Measurements from ENCODE around the gene TCF12. TPM values are rescaled to one million over a fixed set of nuclear protein-coding genes. Genes with fewer than 3 reads are reported as not detected.

Gene TCF12
- total RNA-seq, 1 donor from 2014 or later = 84.6 TPM

DNA sequence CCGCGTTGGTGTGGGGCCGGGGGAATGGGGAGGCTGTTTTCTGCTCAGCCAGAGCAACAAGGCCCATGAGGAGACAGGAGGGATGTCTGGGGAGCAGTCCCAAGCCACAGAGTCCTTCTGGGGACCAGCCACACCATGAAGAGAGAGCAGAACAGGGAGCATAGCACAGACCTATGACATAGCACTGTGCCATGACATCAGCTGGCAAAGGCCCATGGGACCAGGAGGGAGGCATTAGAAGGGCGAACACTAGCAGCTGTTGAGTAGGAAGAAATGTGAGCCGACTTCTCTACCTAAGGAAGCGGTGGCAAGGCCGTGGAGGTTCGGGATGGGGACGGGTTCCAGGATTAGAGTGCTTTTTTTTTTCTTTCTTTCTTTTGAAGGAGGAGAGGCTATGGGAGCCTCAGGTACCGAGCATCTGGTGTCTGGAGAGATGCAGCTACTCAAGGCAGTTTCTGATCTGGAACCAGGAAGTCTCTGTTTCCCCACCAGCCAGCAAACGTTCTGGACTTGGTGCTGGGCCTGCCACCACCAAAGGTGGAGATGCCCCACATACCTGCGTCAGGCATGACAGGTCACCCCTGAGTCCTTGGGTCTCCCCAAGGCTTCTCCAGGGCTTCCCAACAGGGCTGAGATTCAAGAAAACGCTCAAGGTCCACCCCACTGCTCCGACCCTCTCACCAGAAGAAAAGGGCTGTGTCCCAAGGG lies 380.6 kb downstream of the TCF12 start:
- no peaks in the 10 kb centered on the region for H3K36me3 ChIP-seq (ENCODE audit: control insufficient read depth, insufficient read depth, low read length)
- DNase-seq (ENCODE audit: low read depth) = no peak
- TF ChIP-seq, protein P1, sequence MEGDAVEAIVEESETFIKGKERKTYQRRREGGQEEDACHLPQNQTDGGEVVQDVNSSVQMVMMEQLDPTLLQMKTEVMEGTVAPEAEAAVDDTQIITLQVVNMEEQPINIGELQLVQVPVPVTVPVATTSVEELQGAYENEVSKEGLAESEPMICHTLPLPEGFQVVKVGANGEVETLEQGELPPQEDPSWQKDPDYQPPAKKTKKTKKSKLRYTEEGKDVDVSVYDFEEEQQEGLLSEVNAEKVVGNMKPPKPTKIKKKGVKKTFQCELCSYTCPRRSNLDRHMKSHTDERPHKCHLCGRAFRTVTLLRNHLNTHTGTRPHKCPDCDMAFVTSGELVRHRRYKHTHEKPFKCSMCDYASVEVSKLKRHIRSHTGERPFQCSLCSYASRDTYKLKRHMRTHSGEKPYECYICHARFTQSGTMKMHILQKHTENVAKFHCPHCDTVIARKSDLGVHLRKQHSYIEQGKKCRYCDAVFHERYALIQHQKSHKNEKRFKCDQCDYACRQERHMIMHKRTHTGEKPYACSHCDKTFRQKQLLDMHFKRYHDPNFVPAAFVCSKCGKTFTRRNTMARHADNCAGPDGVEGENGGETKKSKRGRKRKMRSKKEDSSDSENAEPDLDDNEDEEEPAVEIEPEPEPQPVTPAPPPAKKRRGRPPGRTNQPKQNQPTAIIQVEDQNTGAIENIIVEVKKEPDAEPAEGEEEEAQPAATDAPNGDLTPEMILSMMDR (IDR thresholded peaks at IDR 0.05; ENCODE audit: insufficient read depth, low read length, poor library complexity, severe bottlenecking) = no peak
- no peaks in the 10 kb centered on the region for H3K27me3 ChIP-seq (ENCODE audit: control insufficient read depth, insufficient read depth, low read length)
- no peak overlapping the region for H3K4me3 ChIP-seq (ENCODE audit: low read depth, low read length)

DNA sequence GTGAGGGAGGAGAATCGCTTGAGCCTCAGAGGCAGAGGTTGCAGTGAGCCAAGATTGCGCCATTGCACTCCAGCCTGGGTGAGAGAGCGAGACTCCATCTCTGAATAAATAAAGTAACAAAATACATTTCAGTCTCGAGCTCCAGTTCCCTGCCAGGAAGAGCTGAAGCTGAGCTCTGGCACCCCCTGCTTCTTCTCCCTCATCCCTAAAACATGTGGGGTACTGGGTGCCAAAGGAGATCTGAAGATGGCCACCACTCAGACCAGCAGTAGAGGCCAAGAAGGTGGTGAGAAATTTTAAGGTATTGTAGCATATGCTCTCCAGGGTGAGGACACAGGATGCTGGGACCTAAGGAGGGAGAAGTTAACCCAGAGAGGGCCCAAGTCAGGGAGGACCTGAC lies 382.9 kb downstream of the TCF12 start:
- Histone ChIP-seq H3K27me3 (ENCODE audit: control insufficient read depth, insufficient read depth, low read length) (no peaks in the 10 kb centered on the region), H3K36me3 (ENCODE audit: control insufficient read depth, insufficient read depth, low read length) (no peaks in the 10 kb centered on the region), H3K4me3 (ENCODE audit: low read depth, low read length) (no peak overlapping the region)
- DNase-seq (ENCODE audit: low read depth) = no peak
- TF ChIP-seq, protein P1 (IDR thresholded peaks at IDR 0.05; ENCODE audit: insufficient read depth, low read length, poor library complexity, severe bottlenecking) = no peak

DNA sequence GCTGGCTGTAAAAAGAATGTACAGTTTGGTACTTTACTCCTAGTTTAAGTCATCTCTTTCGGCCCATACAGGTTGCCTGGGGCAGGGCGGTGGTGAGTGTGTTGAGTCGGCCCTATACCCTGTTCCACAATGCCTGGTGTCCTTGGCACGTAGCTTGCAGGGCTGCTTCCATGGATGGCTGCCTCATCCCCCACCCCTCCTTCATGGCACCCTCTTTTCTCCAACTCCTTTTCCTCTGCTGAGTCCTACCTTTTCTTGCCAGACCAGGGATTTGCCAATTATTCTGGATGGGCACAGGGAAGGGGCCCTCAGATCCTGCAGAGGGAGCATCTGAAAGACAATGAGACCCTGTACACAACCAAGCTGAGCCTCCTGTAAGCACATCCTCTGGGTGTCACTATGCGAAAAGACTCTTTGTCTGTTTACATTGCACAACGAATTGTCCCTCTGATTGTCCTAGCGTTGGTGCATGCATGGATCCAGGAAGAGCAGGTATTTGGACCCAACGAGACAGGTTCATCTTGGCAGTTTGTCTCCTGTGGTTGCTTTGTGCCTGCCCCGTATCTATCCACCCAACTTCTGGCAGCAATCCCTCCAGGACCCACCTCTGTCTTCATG lies 384.3 kb downstream of the TCF12 start:
- Histone ChIP-seq H3K36me3 (ENCODE audit: control insufficient read depth, insufficient read depth, low read length) (no peaks in the 10 kb centered on the region), H3K27me3 (ENCODE audit: control insufficient read depth, insufficient read depth, low read length) (no peaks in the 10 kb centered on the region), H3K4me3 (ENCODE audit: low read depth, low read length) (no peak overlapping the region)
- DNase-seq (ENCODE audit: low read depth) = no peak
- TF ChIP-seq, protein P1 (IDR thresholded peaks at IDR 0.05; ENCODE audit: insufficient read depth, low read length, poor library complexity, severe bottlenecking) = no peak

DNA sequence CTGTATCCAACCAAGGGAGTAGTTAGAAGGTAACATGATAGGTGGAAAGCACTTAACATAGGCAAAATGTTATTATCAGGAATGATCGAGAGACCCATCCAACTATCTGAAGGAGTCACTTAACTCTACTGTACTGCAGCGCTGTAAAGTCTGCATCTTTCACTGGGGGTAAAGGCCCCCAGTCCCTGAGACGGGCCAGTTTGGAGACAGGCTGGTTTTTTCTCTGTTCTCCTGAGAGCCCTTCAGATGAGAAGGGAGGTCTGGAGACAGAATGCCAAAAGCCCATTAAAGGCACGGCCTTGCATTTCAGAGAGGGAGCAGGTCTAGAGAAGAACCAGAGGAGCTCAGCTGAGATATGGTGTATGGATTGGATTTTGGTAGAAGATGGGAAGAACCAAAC lies 386.6 kb downstream of the TCF12 start:
- no peaks in the 10 kb centered on the region for H3K36me3 ChIP-seq (ENCODE audit: control insufficient read depth, insufficient read depth, low read length)
- TF ChIP-seq, protein P1 (IDR thresholded peaks at IDR 0.05; ENCODE audit: insufficient read depth, low read length, poor library complexity, severe bottlenecking) = no peak
- H3K27me3 ChIP-seq (ENCODE audit: control insufficient read depth, insufficient read depth, low read length) = no peaks in the 10 kb centered on the region
- no peak overlapping the region for H3K4me3 ChIP-seq (ENCODE audit: low read depth, low read length)
- DNase-seq (ENCODE audit: low read depth) = no peak

DNA sequence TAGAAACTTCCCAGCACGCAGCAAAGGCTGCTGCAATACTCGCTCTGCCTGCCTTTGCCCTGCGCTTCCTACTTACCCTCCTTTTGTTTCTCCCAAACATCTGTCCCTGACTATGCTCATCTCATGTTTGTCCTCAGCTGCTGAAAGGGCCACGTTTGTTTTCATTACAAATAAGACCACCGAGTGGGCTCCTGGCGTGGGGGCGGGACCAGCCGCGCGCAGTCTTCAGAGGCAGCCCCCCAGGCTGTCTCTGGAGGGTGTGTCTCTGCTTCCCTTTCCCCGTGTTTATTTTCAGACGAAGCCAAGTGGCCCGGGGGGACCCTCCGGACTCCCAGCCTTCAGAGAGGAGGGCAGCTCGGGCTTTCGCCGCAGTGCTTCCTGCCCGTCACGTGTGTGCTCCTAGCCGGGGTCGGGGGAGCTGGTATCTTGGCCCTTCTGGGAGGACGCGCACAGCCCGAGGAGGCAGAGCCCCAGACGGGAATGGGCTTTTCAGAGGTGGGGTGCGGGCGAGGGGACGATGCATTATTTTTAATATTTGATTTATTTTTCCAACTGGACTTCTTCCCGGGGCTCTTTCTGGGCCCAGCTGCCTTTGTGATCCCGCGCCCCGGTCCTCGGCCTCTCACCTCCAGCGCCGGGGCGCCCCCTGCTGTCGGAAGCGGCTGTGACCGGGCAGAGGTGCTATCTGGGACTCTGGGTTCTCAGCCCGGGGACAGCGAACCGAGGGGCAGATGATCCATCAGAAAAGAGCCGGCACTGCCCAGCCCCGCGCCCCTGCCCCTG lies 387.9 kb downstream of the TCF12 start:
- TF ChIP-seq, protein P1 (IDR thresholded peaks at IDR 0.05; ENCODE audit: insufficient read depth, low read length, poor library complexity, severe bottlenecking) = peak; percentile 92
- Histone ChIP-seq H3K27me3 (ENCODE audit: control insufficient read depth, insufficient read depth, low read length) (no peaks in the 10 kb centered on the region), H3K4me3 (ENCODE audit: low read depth, low read length) (peak overlapping the region; percentile 43), H3K36me3 (ENCODE audit: control insufficient read depth, insufficient read depth, low read length) (no peaks in the 10 kb centered on the region)
- DNase-seq (ENCODE audit: low read depth) = no peak

Data from kidney epithelial cell (primary cell).